H9 (cell line): ENCODE measurements around the gene NCOA1. TPM values are rescaled to one million over a fixed set of nuclear protein-coding genes. Genes with fewer than 3 reads are reported as not detected.

Experiments used
- DNase-seq: peaks from one replicate; pipeline ENCODE4 v3.0.0-alpha.2; 2017
- H2AFZ ChIP-seq: one replicate; pipeline ENCODE4 v1.6.1; 2013; ENCODE audit warnings: mild to moderate bottlenecking, low read length, control low read depth, moderate library complexity
- H2AK5ac ChIP-seq: 2 replicates; pipeline ENCODE4 v1.6.1; 2013; ENCODE audit warnings: low read length, control low read depth, mixed read lengths; ENCODE audit not compliant: insufficient read length
- H2BK120ac ChIP-seq: one replicate; pipeline ENCODE4 v1.6.1; 2013; ENCODE audit warnings: low read depth, mild to moderate bottlenecking, low read length, control low read depth, inconsistent platforms; ENCODE audit not compliant: poor library complexity, severe bottlenecking
- H2BK12ac ChIP-seq: 2 replicates; pipeline ENCODE4 v1.6.1; 2013; ENCODE audit warnings: low read length, control low read depth, mixed read lengths, low read depth; ENCODE audit not compliant: insufficient read length
- H2BK15ac ChIP-seq: 2 replicates; pipeline ENCODE4 v1.6.1; 2013; ENCODE audit warnings: low read depth, low read length, control low read depth
- H2BK20ac ChIP-seq: one replicate; pipeline ENCODE4 v1.6.1; 2013; ENCODE audit warnings: low read depth, mild to moderate bottlenecking, low read length, control low read depth, inconsistent platforms; ENCODE audit not compliant: poor library complexity, severe bottlenecking
- H2BK5ac ChIP-seq: 2 replicates; pipeline ENCODE4 v1.6.1; 2013; ENCODE audit warnings: low read length, control low read depth, mixed read lengths; ENCODE audit not compliant: insufficient read length
- H3K14ac ChIP-seq: 2 replicates; pipeline ENCODE4 v1.6.1; 2013; ENCODE audit warnings: low read length, control low read depth; ENCODE audit not compliant: insufficient read depth
- H3K18ac ChIP-seq: 2 replicates; pipeline ENCODE4 v1.6.1; 2013; ENCODE audit warnings: low read depth, mild to moderate bottlenecking, mixed read lengths, low read length, control low read depth; ENCODE audit not compliant: insufficient read length
- H3K23ac ChIP-seq: 2 replicates; pipeline ENCODE4 v1.6.1; 2013; ENCODE audit warnings: low read length, control low read depth, mixed read lengths, low read depth; ENCODE audit not compliant: insufficient read length
- H3K23me2 ChIP-seq: 2 replicates; pipeline ENCODE4 v1.6.1; 2013; ENCODE audit warnings: low read depth, mild to moderate bottlenecking, mixed read lengths, low read length, control low read depth; ENCODE audit not compliant: insufficient read length, poor library complexity, severe bottlenecking
- H3K27ac ChIP-seq: 2 replicates; pipeline ENCODE4 v1.5.1; 2013; ENCODE audit warnings: low read length, control low read depth, mixed read lengths, low read depth; ENCODE audit not compliant: insufficient read length
- H3K27me3 ChIP-seq: 2 replicates; pipeline ENCODE4 v1.6.1; 2013; ENCODE audit warnings: low read length, control low read depth, inconsistent platforms; ENCODE audit not compliant: insufficient read depth
- H3K4ac ChIP-seq: 2 replicates; pipeline ENCODE4 v1.6.1; 2013; ENCODE audit warnings: low read depth, mild to moderate bottlenecking, control low read depth, inconsistent platforms, low read length, moderate library complexity
- H3K4me1 ChIP-seq: 2 replicates; pipeline ENCODE4 v1.6.1; 2013; ENCODE audit warnings: low read length, control low read depth, inconsistent platforms; ENCODE audit not compliant: insufficient read depth
- H3K4me2 ChIP-seq: 2 replicates; pipeline ENCODE4 v1.6.1; 2013; ENCODE audit warnings: low read length, control low read depth, mixed read lengths; ENCODE audit not compliant: insufficient read length, insufficient read depth
- H3K56ac ChIP-seq: 2 replicates; pipeline ENCODE4 v1.6.1; 2013; ENCODE audit warnings: low read depth, mild to moderate bottlenecking, mixed read lengths, low read length, control low read depth; ENCODE audit not compliant: insufficient read length
- H3K79me1 ChIP-seq: 2 replicates; pipeline ENCODE4 v1.6.1; 2013; ENCODE audit warnings: low read depth, mild to moderate bottlenecking, moderate library complexity, low read length, control low read depth, inconsistent platforms; ENCODE audit not compliant: insufficient read depth, poor library complexity, severe bottlenecking
- H3K79me2 ChIP-seq: 2 replicates; pipeline ENCODE4 v1.6.1; 2013; ENCODE audit warnings: low read length, control low read depth, inconsistent platforms; ENCODE audit not compliant: insufficient read depth
- H3K9ac ChIP-seq: 2 replicates; pipeline ENCODE4 v1.6.1; 2013; ENCODE audit warnings: low read length, control low read depth, mixed read lengths; ENCODE audit not compliant: insufficient read length; ENCODE audit errors: extremely low read depth
- H3K9me3 ChIP-seq: one replicate; pipeline ENCODE4 v1.6.1; 2013; ENCODE audit warnings: low read depth, low read length, inconsistent platforms; ENCODE audit not compliant: control insufficient read depth
- H3T11ph ChIP-seq: one replicate; pipeline ENCODE4 v1.6.1; 2013; ENCODE audit warnings: mild to moderate bottlenecking, low read length, control low read depth, inconsistent platforms
- H4K20me1 ChIP-seq: one replicate; pipeline ENCODE4 v1.6.1; 2013; ENCODE audit not compliant: control insufficient read depth, insufficient read length, insufficient read depth
- H4K5ac ChIP-seq: 2 replicates; pipeline ENCODE4 v1.6.1; 2013; ENCODE audit warnings: low read depth, mild to moderate bottlenecking, mixed read lengths, low read length, control low read depth; ENCODE audit not compliant: insufficient read length
- H4K8ac ChIP-seq: replicated peaks from 2 replicates; pipeline ENCODE4 v1.6.1; 2013; ENCODE audit warnings: low read length, control low read depth, mixed read lengths, low read depth; ENCODE audit not compliant: insufficient read length
- H4K91ac ChIP-seq: 2 replicates; pipeline ENCODE4 v1.6.1; 2013; ENCODE audit warnings: low read depth, mild to moderate bottlenecking, moderate library complexity, mixed read lengths, low read length, control low read depth; ENCODE audit not compliant: insufficient read length
- H3K27ac Mint-ChIP-seq, 3 experiments: 2 replicates in 2 of 3; 3 replicates in 1 of 3; pipeline ENCODE4 v1.8.0; 2020 to 2021; ENCODE audit warnings: mixed read lengths in 3 of 3, mild to moderate bottlenecking in 1 of 3, moderate library complexity in 1 of 3
- H3K27me3 Mint-ChIP-seq: 2 replicates; pipeline ENCODE4 v1.8.0; 2021; ENCODE audit warnings: low read depth, mild to moderate bottlenecking, moderate library complexity, mixed read lengths
- H3K36me3 Mint-ChIP-seq, 3 experiments: 2 replicates in 2 of 3; 3 replicates in 1 of 3; pipeline ENCODE4 v1.8.0; 2020 to 2021; ENCODE audit warnings: low read depth in 3 of 3, mixed read lengths in 3 of 3; ENCODE audit not compliant: insufficient read depth in 1 of 3
- H3K4me1 Mint-ChIP-seq, 2 experiments: 2 replicates each; pipeline ENCODE4 v1.8.0; 2020; ENCODE audit warnings: mixed read lengths in 2 of 2
- H3K4me3 Mint-ChIP-seq, 2 experiments: 2 replicates in 1 of 2; 3 replicates in 1 of 2; pipeline ENCODE4 v1.8.0; 2020 to 2021; ENCODE audit warnings: mild to moderate bottlenecking in 2 of 2, mixed read lengths in 2 of 2, moderate library complexity in 1 of 2
- H3K9me3 Mint-ChIP-seq, 2 experiments: 2 replicates in 1 of 2; 3 replicates in 1 of 2; pipeline ENCODE4 v1.8.0; 2020; ENCODE audit warnings: mild to moderate bottlenecking in 2 of 2, mixed read lengths in 2 of 2, moderate library complexity in 1 of 2
- WGBS: extraction: QIAGEN DNeasy Blood & Tissue Kit; methylation state at CpG from one replicate; pipeline ENCODE4 v1.1.7; 2013; ENCODE audit warnings: missing lambda C conversion rate, low lambda C conversion rate, mixed read lengths; ENCODE audit not compliant: insufficient read length; ENCODE audit errors: extremely low coverage; 5-methylcytosine and 5-hydroxymethylcytosine counted together
- total RNA-seq: library from RNA; stranded (reverse); gene quantifications from 2 replicates; pipeline ENCODE4 v1.2.1, GENCODE V29; 2021
- TF ChIP-seq, protein P1 (sequence below): fragments of 200-600 bp; sonication (generic); conservative IDR thresholded peaks from 3 replicates; pipeline ENCODE4 v1.8.0; 2021; ENCODE audit warnings: antibody characterized with exemption, mild to moderate bottlenecking

NCOA1 gene
- total RNA-seq, 1 experiment from 2014 or later, result 14.8 TPM

DNA sequence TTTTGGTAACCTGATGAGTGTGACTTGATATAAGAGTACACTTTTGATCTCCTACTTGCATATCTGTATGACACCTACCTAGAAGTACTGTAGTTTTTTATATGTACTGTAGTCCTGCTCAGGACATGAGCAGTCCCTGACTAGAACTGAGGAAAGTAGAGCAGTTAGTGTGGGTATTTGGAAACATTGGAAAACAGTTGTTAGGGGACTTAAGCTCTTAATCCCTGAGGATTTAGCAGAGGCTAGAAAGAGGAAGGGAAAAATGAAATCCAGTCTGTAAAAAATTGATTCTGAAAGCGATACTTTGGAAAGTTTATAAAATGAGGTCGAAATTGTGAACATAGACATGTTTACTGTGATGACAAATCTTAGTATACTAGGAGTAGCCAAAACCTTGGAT lies 125.6 kb downstream of the NCOA1 start:
- H3K27me3 ChIP-seq, result no peaks in the 10 kb centered on the region

More for the DNA sequence above, 125.6 kb downstream of the NCOA1 start:
- Histone ChIP-seq H3T11ph (peak overlapping the region; percentile 36), H2BK120ac (no peak overlapping the region), H3K27ac (no peak overlapping the region), H2BK5ac (no peak overlapping the region), H4K20me1 (no peaks in the 10 kb centered on the region), H3K23me2 (no peaks in the 10 kb centered on the region), H2BK12ac (no peak overlapping the region), H4K91ac (no peak overlapping the region), H3K18ac (no peak overlapping the region), H3K23ac (no peak overlapping the region), H3K4me2 (no peak overlapping the region), H3K14ac (no peak overlapping the region), H2BK20ac (no peak overlapping the region), H2AK5ac (no peak overlapping the region), H4K8ac (no peak overlapping the region), H3K56ac (no peak overlapping the region), H3K9me3 (no peaks in the 10 kb centered on the region), H3K9ac (no peak overlapping the region), H3K79me1 (no peaks in the 10 kb centered on the region), H4K5ac (no peak overlapping the region), H3K4me1 (no peaks in the 10 kb centered on the region; the same call in 1 of the 2 replicates), H2AFZ (no peak overlapping the region), H3K4ac (no peak overlapping the region), H2BK15ac (no peak overlapping the region), H3K79me2 (no peaks in the 10 kb centered on the region)
- no peak overlapping the region for H3K27ac Mint-ChIP-seq
- TF ChIP-seq, protein P1, sequence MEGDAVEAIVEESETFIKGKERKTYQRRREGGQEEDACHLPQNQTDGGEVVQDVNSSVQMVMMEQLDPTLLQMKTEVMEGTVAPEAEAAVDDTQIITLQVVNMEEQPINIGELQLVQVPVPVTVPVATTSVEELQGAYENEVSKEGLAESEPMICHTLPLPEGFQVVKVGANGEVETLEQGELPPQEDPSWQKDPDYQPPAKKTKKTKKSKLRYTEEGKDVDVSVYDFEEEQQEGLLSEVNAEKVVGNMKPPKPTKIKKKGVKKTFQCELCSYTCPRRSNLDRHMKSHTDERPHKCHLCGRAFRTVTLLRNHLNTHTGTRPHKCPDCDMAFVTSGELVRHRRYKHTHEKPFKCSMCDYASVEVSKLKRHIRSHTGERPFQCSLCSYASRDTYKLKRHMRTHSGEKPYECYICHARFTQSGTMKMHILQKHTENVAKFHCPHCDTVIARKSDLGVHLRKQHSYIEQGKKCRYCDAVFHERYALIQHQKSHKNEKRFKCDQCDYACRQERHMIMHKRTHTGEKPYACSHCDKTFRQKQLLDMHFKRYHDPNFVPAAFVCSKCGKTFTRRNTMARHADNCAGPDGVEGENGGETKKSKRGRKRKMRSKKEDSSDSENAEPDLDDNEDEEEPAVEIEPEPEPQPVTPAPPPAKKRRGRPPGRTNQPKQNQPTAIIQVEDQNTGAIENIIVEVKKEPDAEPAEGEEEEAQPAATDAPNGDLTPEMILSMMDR, result no peak
- peaks cover 32 to 33% of the 10 kb centered on the region in 2 experiments for H3K4me1 Mint-ChIP-seq
- peaks cover 0 to 5% (median 0%) of the 10 kb centered on the region in 3 experiments; a peak in 1 of 7 replicates for H3K36me3 Mint-ChIP-seq
- 100% methylated on average over 2 of the region's 2 CpGs for WGBS
- DNase-seq, result no peak
- H3K9me3 Mint-ChIP-seq, result peaks cover 5% of the 10 kb centered on the region in 2 experiments; a peak in 2 of 5 replicates
- H3K27me3 Mint-ChIP-seq, result no peaks in the 10 kb centered on the region
- no peak overlapping the region for H3K4me3 Mint-ChIP-seq
